ENCODE results near the gene FRAS1. TPM values are rescaled to one million over a fixed set of nuclear protein-coding genes. Genes with fewer than 3 reads are reported as not detected.
A peak's percentile ranks its signal among the peaks of the same experiment; 100 is the strongest.
"Not testable (repeated sequence)": the region's sequence is repeated elsewhere in the genome, so short reads cannot be mapped to it uniquely, and the experiment has no call there.

Gene FRAS1
- total RNA-seq, 1 experiment from 2014 or later = 13.1 TPM

DNA sequence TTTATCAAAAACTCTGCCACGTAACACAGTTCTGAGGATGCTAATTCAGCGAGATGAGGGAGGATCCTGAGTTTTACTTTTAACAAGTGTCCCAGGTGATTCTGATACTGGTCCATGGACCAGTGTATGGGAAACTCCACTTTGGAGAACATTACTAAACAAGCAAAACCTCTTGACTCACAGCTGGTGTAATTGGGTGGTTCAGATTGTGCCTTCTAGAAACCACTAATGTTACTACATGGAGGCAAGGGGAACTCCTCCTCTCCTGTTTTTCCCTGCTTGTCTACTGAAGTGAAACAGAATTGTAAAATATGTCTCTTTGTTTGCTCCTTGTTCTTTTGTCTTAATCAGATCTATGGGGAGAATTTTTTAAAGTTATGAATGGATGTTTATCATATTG is 62.6 kb downstream of the FRAS1 start:
- TF ChIP-seq EZH2 (IDR thresholded peaks at IDR 0.05; ENCODE audit: low read depth) = no peak
- TF ChIP-seq, protein P1, sequence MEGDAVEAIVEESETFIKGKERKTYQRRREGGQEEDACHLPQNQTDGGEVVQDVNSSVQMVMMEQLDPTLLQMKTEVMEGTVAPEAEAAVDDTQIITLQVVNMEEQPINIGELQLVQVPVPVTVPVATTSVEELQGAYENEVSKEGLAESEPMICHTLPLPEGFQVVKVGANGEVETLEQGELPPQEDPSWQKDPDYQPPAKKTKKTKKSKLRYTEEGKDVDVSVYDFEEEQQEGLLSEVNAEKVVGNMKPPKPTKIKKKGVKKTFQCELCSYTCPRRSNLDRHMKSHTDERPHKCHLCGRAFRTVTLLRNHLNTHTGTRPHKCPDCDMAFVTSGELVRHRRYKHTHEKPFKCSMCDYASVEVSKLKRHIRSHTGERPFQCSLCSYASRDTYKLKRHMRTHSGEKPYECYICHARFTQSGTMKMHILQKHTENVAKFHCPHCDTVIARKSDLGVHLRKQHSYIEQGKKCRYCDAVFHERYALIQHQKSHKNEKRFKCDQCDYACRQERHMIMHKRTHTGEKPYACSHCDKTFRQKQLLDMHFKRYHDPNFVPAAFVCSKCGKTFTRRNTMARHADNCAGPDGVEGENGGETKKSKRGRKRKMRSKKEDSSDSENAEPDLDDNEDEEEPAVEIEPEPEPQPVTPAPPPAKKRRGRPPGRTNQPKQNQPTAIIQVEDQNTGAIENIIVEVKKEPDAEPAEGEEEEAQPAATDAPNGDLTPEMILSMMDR (conservative IDR thresholded peaks at IDR 0.05) = no peak
- no peak overlapping the region for H3K27ac ChIP-seq
- H3K4me1 ChIP-seq (replicated peaks; ENCODE audit: insufficient read depth) = no peaks in the 10 kb centered on the region
- ChIA-PET CTCF (no interaction called here), POLR2A (ENCODE audit: unreplicated experiment) (no interaction called here)
- no peaks in the 10 kb centered on the region for H3K36me3 ChIP-seq (ENCODE audit: low read depth)
- no peak overlapping the region for H2AFZ ChIP-seq
- intact Hi-C loops (cut with micrococcal nuclease; ENCODE audit: unreplicated experiment) = no loop called here
- no peaks in the 10 kb centered on the region for H3K27me3 ChIP-seq (ENCODE audit: insufficient read depth, low read depth)
- H3F3A ChIP-seq (ENCODE audit: insufficient read depth, low read depth) = no peaks in the 10 kb centered on the region
- H3K4me3 ChIP-seq = no peak overlapping the region
- H3K79me2 ChIP-seq (ENCODE audit: low read depth) = no peaks in the 10 kb centered on the region
- no peaks in the 10 kb centered on the region for H3K9me2 ChIP-seq (ENCODE audit: insufficient read depth)
- no TSS peak for BruUV-seq (replicated peaks)
- no peaks in the 10 kb centered on the region for H4K20me1 ChIP-seq (ENCODE audit: insufficient read depth)
- no peaks in the 10 kb centered on the region for H3K9me3 ChIP-seq (ENCODE audit: insufficient read depth, low read depth)
- no peak overlapping the region for H3K4me2 ChIP-seq
- DNase-seq = no peak

GRCh38 chr4:78120144-78120880 is 63.2 kb downstream of the FRAS1 start:
- no peak for DNase-seq
- H3K27me3 ChIP-seq (ENCODE audit: insufficient read depth, low read depth) = no peaks in the 10 kb centered on the region
- no peaks in the 10 kb centered on the region for H3K79me2 ChIP-seq (ENCODE audit: low read depth)
- POLR2A ChIA-PET (ENCODE audit: unreplicated experiment) = no interaction called here
- no peaks in the 10 kb centered on the region for H3K36me3 ChIP-seq (ENCODE audit: low read depth)
- H3K4me2 ChIP-seq = no peak overlapping the region
- TF ChIP-seq, protein P1 (conservative IDR thresholded peaks at IDR 0.05) = no peak
- TF ChIP-seq EZH2 (IDR thresholded peaks at IDR 0.05; ENCODE audit: low read depth) = no peak
- H4K20me1 ChIP-seq (ENCODE audit: insufficient read depth) = no peaks in the 10 kb centered on the region
- H3K27ac ChIP-seq = no peak overlapping the region
- no peaks in the 10 kb centered on the region for H3K4me1 ChIP-seq (replicated peaks; ENCODE audit: insufficient read depth)
- CTCF ChIA-PET = no interaction called here
- H3K9me3 ChIP-seq (ENCODE audit: insufficient read depth, low read depth) = no peaks in the 10 kb centered on the region
- BruUV-seq (replicated peaks) = no TSS peak
- no peaks in the 10 kb centered on the region for H3K9me2 ChIP-seq (ENCODE audit: insufficient read depth)
- intact Hi-C loops (cut with micrococcal nuclease; ENCODE audit: unreplicated experiment) = no loop called here
- H2AFZ ChIP-seq = no peak overlapping the region
- H3K4me3 ChIP-seq = no peak overlapping the region
- no peaks in the 10 kb centered on the region for H3F3A ChIP-seq (ENCODE audit: insufficient read depth, low read depth)

- 0 out of 2 replicates have a peak, but pooled peaks cover 7% of the 10 kb centered on the region for H3K4me1 ChIP-seq (replicated peaks; ENCODE audit: insufficient read depth)
- H3K79me2 ChIP-seq (ENCODE audit: low read depth) = no peaks in the 10 kb centered on the region
- H3K4me3 ChIP-seq = no peak overlapping the region
- ChIA-PET CTCF (no interaction called here), POLR2A (ENCODE audit: unreplicated experiment) (no interaction called here)
- no peak overlapping the region for H3K4me2 ChIP-seq
- intact Hi-C loops (cut with micrococcal nuclease; ENCODE audit: unreplicated experiment) = no loop called here
- no peaks in the 10 kb centered on the region for H3K9me2 ChIP-seq (ENCODE audit: insufficient read depth)
- DNase-seq = no peak
- no peaks in the 10 kb centered on the region for H3K27me3 ChIP-seq (ENCODE audit: insufficient read depth, low read depth)
- H3K9me3 ChIP-seq (ENCODE audit: insufficient read depth, low read depth) = no peaks in the 10 kb centered on the region
- no peaks in the 10 kb centered on the region for H3K36me3 ChIP-seq (ENCODE audit: low read depth)
- no peak for TF ChIP-seq EZH2 (IDR thresholded peaks at IDR 0.05; ENCODE audit: low read depth)
- TF ChIP-seq, protein P1 (conservative IDR thresholded peaks at IDR 0.05) = no peak
- H4K20me1 ChIP-seq (ENCODE audit: insufficient read depth) = no peaks in the 10 kb centered on the region
- no peaks in the 10 kb centered on the region for H3F3A ChIP-seq (ENCODE audit: insufficient read depth, low read depth)
- H3K27ac ChIP-seq = no peak overlapping the region
- no TSS peak for BruUV-seq (replicated peaks)
- no peak overlapping the region for H2AFZ ChIP-seq
These were observed 64.3 kb downstream of the FRAS1 start for GRCh38 chr4:78121338-78121904.

DNA sequence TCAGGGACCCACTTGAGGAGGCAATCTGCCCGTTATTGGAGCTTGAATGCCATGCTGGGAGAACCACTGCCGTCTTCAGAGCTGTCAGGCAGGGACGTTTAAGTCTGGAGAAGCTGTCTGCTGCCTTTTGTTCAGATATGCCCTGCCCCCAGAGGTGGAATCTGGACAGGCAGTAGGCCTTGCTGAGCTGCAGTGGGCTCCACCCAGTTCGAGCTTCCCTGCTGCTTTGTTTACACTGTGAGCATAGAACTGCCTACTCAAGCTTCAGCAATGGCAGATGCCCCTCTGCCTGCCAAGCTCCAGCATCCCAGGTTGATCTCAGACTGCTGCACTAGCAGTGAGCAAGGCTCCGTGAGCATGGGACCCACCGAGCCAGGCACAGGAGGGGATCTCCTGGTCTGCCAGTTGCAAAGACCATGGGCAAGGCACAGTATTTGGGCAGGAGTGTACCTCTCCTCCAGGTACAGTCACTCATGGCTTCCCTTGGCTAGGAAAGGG is 68.8 kb downstream of the FRAS1 start:
- H3K4me1 ChIP-seq (replicated peaks; ENCODE audit: insufficient read depth); BruUV-seq (replicated peaks); H3K79me2 ChIP-seq (ENCODE audit: low read depth); H4K20me1 ChIP-seq (ENCODE audit: insufficient read depth); H3K9me3 ChIP-seq (ENCODE audit: insufficient read depth, low read depth); H3K9me2 ChIP-seq (ENCODE audit: insufficient read depth); H3K27me3 ChIP-seq (ENCODE audit: insufficient read depth, low read depth); H3K4me2 ChIP-seq; H3K27ac ChIP-seq; H2AFZ ChIP-seq; H3F3A ChIP-seq (ENCODE audit: insufficient read depth, low read depth); H3K4me3 ChIP-seq; H3K36me3 ChIP-seq (ENCODE audit: low read depth); intact Hi-C loops (cut with micrococcal nuclease; ENCODE audit: unreplicated experiment): not testable (repeated sequence)
- DNase-seq = peak in 1 of 2 experiments; percentile 50
- ChIA-PET POLR2A (ENCODE audit: unreplicated experiment) (interaction anchor here (0.8 kb wide), 1 partner anchor 66 kb away, joined by 4 read pairs; no protein-coding TSS in a partner anchor), CTCF (interaction anchor here (1.1 kb wide), 1 partner anchor 67 kb away, joined by 4 read pairs; no protein-coding TSS in a partner anchor)
